ENCODE data around the gene OAS2.
"Not testable (repeated sequence)": the region's sequence is repeated elsewhere in the genome, so short reads cannot be mapped to it uniquely, and the experiment has no call there.

Gene OAS2

DNA sequence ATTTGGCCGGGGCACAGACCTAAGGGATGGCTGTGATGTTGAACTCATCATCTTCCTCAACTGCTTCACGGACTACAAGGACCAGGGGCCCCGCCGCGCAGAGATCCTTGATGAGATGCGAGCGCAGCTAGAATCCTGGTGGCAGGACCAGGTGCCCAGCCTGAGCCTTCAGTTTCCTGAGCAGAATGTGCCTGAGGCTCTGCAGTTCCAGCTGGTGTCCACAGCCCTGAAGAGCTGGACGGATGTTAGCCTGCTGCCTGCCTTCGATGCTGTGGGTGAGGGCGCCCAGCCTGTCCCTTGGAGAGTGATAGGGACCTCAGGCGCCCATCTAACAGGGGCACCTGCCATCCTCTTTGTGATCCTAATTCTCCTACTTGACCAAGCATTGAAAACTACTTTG, 27.6 kb upstream of the OAS2 start:
- no peak for DNase-seq

DNA sequence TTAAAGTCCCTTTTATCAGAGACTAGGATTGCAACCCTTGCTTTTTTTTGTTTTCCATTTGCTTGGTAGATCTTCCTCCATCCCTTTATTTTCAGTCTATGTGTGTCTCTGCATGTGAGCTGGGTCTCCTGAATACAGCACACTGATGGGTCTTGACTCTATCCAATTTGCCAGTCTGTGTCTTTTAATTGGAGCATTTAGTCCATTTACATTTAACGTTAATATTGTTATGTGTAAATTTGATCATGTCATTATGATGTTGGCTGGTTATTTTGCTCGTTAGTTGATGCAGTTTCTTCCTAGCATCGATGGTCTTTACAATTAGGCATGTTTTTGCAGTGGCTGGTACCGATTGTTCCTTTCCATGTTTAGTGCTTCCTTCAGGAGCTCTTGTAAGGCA, 21.2 kb upstream of the OAS2 start:
- DNase-seq = not testable (repeated sequence)

DNA sequence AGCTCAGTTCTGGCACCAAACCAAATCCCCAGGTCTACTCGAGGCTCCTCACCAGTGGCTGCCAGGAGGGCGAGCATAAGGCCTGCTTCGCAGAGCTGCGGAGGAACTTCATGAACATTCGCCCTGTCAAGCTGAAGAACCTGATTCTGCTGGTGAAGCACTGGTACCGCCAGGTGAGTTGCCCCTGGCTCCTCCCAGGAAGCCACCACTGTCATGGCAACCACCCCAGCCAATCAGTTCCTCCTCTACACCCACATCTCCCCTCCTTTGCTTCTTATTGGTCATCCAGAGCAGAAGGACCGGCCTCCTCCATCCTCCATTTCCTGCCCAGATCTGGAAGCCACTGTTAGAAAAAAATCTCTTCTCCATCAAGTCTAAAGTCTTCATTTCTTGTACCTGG, 17.2 kb upstream of the OAS2 start:
- DNase-seq = no peak

DNA sequence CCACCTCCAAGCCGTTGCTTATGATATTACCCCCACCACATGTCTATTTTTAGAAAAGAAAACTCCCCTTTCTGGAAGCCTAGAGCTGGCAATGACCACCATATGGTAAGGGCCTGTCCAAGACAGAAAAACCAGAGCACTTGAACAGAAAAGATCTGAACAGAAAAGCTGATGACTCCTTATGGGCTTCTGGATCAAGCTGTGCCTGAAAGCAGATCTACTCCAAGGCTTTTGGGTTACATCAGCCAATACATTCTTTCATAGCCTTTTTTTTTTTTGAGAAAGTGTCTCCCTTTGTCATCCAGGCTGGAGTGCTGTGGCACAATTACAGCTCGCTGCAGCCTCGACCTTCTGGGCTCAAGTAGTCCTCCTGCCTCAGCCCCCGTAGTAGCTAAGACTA, 16.8 kb upstream of the OAS2 start:
- no peak for DNase-seq

DNA sequence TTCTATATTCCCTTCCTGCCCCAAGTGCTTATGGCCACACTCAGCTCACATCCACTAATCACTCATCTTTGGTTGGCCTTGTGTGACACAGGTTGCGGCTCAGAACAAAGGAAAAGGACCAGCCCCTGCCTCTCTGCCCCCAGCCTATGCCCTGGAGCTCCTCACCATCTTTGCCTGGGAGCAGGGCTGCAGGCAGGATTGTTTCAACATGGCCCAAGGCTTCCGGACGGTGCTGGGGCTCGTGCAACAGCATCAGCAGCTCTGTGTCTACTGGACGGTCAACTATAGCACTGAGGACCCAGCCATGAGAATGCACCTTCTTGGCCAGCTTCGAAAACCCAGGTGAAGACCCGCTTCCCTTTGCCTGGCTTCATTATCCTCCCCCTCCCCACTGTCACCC, 15.8 kb upstream of the OAS2 start:
- DNase-seq = no peak

DNA sequence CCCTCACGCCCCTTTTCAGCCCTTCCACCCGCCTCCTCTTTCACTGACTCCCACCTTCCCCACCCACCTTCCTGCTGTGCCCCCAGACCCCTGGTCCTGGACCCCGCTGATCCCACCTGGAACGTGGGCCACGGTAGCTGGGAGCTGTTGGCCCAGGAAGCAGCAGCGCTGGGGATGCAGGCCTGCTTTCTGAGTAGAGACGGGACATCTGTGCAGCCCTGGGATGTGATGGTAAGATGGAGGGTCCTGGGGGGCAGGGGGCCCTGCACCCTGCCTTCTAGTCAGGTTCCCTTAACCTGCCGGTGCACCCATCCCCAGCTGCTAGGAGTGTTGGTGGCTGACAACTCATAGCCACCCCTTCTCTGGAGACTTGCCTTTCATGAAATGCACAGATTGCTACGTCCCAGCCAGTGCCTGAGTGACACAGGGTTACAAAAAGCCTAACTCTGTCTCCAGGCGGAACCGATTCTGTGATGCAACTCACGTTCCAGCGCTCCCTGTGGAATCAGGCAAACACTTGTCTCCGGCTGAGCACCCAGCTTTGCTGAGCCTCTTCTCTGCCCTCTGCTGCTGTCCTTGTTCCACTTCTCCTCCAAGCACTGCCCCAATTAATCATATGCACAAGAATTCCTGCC, 15.0 kb upstream of the OAS2 start:
- no peak for DNase-seq

DNA sequence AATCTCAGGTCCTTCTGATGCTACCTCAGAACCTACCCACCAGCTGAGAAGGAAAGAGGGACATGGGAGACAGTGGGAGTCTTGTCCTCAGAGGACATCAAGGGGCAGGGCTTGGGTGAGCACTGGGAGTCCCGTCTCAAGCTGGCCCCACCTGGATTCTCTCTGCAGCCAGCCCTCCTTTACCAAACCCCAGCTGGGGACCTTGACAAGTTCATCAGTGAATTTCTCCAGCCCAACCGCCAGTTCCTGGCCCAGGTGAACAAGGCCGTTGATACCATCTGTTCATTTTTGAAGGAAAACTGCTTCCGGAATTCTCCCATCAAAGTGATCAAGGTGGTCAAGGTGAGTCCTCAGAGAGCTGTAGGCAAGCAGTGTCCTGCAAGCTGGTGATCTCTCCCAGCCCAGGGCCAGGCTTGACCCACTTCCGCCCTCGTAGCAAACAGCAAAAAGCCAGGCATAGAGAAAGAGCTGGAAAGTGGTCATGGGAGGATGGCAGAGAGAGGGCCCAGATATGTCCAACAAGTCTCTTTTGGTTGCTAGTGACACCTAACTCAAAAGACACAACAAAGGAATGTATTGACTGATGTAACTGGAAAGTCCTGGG, 14.2 kb upstream of the OAS2 start:
- no peak for DNase-seq

DNA sequence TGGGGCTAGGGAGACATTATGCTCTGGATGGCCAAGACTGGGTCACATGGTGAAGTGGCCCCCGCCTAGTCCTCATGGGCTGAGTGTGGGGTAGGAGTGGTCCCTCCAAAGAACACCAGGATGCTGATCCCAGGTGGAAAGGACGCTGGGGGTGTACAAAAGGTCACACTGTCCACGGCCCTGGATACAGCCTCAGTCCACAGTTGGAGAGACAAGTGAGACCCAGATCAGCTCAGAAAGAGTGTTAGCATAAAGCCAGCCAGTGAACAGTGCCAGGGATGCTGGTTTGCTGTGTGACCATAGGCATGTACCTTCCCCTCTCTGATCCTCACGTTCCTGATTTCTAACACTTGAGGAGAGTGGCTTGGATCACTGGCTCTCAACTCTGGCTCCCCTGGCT, 13.4 kb upstream of the OAS2 start:
- no peak for DNase-seq

DNA sequence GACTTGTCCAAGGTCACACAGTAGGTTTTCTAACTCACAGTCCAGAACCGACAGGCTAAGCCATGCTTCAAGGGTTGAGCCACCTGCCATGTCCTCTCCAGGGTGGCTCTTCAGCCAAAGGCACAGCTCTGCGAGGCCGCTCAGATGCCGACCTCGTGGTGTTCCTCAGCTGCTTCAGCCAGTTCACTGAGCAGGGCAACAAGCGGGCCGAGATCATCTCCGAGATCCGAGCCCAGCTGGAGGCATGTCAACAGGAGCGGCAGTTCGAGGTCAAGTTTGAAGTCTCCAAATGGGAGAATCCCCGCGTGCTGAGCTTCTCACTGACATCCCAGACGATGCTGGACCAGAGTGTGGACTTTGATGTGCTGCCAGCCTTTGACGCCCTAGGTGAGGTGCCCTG, 12.7 kb upstream of the OAS2 start:
- DNase-seq = no peak

DNA sequence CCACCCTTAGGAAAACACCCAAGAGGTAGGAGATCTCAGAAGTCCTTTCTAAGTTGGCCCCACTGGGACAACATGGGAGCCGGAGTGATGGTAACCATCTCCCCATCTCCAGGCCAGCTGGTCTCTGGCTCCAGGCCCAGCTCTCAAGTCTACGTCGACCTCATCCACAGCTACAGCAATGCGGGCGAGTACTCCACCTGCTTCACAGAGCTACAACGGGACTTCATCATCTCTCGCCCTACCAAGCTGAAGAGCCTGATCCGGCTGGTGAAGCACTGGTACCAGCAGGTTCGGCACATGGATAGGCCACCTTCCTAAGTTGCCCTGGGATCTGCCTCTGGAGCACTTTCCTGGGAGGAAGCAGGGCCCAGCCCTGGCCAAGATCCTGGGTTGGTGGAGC, 11.0 kb upstream of the OAS2 start:
- DNase-seq = no peak

DNA sequence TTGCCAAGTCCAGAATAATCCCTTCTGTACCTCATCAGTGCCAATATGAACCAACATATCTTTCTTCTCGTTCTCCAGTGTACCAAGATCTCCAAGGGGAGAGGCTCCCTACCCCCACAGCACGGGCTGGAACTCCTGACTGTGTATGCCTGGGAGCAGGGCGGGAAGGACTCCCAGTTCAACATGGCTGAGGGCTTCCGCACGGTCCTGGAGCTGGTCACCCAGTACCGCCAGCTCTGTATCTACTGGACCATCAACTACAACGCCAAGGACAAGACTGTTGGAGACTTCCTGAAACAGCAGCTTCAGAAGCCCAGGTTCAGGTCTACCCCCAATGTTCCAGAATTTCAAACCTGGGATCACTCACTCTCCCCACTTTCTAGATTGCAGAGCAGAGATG, 10.5 kb upstream of the OAS2 start:
- no peak for DNase-seq

DNA sequence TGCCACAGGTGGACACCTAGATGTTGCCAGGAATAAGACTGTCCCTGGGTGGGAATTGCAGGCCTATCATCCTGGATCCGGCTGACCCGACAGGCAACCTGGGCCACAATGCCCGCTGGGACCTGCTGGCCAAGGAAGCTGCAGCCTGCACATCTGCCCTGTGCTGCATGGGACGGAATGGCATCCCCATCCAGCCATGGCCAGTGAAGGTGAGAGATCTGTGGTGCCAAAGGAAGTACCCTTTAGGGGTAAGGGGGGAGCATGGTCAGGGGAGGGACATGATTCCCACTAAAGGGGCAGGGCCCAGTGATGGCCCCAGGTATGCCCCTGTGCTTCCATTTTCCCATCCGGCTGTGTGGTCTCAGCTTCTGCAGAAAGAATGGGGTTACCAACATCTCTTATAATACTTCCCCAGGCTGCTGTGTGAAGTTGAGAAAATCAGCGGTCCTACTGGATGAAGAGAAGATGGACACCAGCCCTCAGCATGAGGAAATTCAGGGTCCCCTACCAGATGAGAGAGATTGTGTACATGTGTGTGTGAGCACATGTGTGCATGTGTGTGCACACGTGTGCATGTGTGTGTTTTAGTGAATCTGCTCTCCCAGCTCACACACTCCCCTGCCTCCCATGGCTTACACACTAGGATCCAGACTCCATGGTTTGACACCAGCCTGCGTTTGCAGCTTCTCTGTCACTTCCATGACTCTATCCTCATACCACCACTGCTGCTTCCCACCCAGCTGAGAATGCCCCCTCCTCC, 8.6 kb upstream of the OAS2 start:
- no peak for DNase-seq

DNA sequence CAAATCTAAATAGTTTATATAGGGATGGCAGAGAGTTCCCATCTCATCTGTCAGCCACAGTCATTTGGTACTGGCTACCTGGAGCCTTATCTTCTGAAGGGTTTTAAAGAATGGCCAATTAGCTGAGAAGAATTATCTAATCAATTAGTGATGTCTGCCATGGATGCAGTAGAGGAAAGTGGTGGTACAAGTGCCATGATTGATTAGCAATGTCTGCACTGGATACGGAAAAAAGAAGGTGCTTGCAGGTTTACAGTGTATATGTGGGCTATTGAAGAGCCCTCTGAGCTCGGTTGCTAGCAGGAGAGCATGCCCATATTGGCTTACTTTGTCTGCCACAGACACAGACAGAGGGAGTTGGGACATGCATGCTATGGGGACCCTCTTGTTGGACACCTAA, 7.9 kb upstream of the OAS2 start:
- DNase-seq = no peak

DNA sequence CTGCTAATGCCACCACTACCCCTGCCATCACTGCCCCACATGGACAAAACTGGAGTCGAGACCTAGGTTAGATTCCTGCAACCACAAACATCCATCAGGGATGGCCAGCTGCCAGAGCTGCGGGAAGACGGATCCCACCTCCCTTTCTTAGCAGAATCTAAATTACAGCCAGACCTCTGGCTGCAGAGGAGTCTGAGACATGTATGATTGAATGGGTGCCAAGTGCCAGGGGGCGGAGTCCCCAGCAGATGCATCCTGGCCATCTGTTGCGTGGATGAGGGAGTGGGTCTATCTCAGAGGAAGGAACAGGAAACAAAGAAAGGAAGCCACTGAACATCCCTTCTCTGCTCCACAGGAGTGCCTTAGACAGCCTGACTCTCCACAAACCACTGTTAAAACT, 7.1 kb upstream of the OAS2 start:
- DNase-seq = no peak

DNA sequence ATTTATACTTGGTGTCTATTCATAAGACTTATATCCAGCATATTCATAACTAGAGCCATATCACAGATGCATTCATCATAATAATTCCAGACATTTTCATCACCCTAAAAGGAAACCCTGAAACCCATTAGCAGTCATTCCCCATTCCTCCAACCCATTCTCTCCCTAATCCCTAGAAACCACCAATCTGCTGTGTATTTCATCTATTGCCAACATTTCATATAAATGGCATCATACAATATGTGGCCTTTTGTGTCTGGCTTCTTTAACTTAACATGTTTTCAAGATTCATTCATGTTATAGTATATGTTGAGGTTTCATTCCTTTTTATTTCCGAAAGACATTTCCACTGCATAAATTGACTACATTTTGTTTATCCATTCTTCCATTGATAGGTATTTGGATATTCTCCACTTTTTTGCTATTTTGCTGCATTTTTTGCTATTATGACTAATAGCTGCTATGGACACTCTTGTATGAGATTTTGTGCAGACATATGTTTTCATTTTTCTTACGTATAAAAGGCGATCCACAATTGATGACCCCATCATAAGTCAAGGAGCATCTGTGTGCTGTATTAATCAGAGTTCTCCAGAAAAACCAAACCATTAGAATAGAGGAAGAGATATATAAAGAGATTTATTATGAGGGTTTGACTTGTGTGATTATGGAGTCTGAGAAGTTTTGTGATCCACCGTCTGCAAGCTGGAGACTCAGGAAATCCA, 5.1 kb upstream of the OAS2 start:
- no peak for DNase-seq

DNA sequence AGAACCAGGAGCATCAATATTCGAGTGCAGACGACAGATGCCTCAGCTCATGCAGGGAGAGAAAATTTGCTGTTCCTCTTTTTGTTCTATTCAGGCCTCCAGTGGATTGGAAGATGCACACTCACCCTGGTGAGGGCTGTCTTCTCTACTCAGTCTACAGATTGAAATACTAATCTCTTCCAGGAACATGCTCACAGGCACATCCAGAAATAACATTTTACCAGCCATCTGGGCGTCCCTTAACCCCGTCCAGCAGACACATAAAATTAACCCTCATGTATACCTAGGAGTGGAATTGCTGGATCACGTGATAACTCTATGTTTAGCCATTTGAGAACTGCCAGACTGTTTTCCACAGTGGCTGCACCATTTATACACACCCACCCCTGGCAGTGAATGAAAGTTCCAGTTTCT, 4.5 kb upstream of the OAS2 start:
- no peak for DNase-seq

DNA sequence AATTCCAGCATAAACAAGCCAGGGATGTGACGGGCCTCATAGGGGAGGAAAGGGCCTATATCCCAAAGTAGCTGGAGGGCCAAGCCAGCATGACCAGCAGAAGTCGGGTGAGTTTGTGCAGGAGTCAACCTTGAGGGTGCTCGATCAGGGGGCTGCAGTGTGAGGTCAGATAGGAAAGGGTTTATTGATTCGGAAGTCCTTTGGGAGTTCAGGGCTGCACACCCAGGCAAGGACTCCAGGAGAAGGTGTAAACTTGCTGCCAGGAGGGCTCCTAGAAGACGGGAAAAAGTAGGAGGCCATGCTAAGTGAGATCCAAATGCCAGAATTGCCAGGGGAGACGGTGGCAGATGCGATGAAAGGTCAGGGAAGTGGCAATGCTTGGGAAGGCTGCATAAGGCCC, 3.4 kb upstream of the OAS2 start:
- no peak for DNase-seq

DNA sequence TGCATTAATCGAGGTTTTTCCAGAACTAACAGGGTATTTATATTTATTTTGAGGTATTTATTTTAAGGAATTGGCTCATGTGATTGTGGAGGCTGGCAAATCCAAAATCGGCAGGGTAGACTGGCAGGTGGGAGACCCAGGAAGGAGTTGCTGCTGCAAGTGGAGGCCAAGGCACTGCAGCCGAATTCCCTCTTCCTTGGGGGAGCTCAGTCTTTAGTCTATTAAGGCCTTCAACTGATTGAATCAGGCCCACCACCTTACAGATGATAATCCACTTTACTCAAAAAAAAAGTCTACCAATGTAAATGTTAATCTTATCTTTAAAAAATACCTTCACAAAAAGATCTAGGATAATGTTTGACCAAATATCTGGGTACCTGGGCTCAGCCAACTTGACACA, 1.2 kb upstream of the OAS2 start:
- no peak for DNase-seq

DNA sequence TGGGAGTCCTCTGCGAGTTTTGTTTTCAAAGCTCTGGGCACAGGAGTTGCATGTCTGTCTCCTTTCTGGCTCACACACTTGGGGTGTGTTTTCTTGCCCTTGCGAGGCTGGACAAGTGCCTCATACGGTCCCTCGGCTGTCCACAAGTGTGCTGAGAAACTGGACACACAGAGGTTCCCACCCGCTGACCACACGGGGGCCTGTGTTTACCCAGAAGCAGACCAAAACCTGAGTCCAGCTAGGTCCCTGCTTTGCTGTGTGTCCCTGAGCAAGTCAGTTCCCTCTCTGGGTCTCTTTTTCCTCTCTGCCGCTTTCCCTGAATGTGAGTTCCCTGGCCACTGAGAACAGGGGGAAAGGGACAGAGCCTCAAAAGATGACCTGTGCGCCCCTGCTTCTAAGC, 678 bp upstream of the OAS2 start:
- no peak for DNase-seq

DNA sequence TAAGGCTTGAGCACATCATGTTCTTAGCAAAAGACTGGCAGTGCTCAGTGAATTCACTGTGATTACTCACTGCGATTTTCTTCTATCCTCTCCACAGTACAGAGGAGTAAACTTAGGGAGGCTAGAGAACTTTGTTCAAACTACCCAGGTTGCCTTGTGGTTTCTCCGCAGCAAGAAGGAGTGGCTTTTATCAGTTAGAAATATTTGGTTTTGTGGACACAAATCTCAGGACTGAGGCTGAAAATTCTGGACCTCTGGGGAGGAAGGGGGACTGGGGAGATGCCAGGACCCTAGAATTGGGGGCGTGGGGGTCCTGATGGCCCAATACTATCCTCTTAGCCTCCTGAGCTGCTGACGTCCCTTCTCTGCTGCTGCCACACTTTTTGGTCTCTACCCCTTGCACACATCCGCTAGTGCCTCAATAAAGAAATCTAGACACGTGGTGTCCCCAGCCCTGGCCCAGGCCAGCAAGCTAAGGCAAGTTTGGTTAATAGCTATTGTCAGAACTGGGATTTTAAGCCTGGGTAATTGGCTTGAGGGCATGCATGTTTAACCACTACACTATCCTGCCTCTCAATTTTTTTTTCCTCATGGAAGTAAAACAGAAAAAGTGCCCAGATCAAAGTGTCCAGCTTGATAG, 842 bp downstream of the OAS2 start:
- no peak for DNase-seq

DNA sequence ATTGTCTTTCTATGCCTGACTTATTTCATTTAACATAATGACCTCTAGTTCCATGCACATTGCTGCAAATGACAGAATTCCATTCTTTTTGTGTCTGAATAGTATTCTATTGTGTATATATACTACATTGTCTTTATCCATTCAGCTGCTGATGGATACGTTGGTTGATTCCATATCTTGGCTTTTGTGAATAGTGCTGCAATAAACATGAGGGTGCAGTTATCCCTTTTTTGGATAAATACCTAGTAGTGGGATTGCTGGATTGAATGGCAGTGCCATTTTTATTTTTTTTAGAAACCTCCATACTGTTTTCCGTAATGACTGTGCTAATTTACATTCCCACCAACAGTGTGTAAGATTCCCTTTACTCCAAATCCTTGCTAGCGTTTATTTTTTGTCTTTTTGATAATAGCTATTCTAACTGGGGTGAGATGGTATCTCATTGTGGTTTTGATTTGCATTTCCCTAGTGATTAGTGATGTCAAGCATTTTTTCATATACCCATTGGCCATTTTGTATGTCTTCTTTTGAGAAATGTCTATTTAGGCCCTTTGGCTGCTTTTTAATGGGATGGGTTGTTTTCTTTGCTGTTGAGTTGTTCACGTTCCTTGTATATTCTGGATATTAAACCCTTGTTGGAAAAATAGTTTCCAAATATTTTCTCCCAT, 2.3 kb downstream of the OAS2 start:
- no peak for DNase-seq

DNA sequence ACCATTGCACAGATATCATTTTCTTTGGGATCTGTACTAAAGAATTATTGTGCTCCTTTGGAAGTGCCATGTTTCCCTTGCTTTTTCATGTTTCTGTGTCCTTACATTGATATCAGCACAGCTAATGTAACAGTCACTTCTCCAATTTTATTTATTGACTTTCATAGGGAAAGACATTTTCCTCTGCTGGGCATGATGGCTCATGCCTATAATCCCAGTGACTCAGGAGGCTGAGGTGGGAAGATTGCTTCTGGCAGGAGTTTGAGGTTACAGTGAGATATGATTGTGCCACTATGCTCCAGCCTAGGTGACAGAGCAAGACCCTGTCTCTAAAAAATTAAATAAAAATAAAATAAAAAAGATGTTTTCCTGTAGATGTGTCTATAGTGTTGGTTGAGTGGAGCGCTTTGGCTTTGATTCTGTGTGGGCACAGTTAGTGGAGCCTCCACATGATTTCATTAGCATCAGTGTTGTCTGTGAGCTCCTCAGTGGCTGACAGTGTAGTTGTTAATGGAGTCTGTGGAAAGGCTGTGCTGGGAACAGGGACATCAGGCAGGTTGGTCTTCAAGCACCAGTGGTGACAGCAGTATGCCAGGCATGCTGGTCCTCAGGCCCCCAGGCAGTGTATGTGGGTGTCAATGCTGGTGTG, 7.4 kb downstream of the OAS2 start:
- no peak for DNase-seq
